ENCODE results near the gene VASN. TPM values are rescaled to one million over a fixed set of nuclear protein-coding genes. Genes with fewer than 3 reads are reported as not detected.
A peak's percentile ranks its signal among the peaks of the same experiment; 100 is the strongest.

VASN gene
- total and polyA plus RNA-seq, 9 of the 15 experiments (the other 6 are each of a cell fraction or from before 2014, with no cell fraction given), result 0.01 to 2.5 (median 0.41) TPM; not detected in 1

DNA sequence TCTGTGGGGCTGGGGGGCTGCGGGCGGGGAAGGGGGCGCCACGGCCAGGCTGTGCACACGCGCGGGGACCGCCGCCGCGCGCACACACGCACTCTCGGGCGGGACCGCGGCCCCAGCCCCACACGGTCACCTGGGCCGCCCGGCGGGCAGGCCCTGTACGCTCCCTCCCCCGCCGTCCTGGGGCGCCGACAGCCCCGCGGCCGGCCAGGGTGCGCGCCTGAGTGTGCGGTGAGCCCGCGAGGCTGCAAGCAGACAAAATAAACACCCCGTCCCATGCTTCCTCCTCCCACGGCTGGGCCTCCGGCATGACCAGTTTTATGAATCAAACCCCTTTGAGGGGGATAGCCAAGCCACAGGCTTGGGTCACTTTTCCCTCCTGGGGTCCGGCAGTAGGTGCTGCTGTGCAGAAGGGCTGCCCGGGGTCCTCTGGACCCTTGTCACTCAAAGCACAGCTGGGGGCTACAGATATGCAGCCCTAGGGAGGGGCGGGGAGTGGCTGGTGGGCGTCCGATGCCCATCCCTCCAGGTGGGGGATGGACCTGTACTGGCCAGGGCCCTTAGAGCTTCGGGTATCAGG lies 441 bp downstream of the VASN start (continued):
- TF ChIP-seq SAP30 (IDR thresholded peaks at IDR 0.05; ENCODE audit: borderline replicate concordance, insufficient read depth, low read depth, low read length, poor library complexity, severe bottlenecking), result peak; percentile 74
- TF ChIP-seq, protein P1, sequence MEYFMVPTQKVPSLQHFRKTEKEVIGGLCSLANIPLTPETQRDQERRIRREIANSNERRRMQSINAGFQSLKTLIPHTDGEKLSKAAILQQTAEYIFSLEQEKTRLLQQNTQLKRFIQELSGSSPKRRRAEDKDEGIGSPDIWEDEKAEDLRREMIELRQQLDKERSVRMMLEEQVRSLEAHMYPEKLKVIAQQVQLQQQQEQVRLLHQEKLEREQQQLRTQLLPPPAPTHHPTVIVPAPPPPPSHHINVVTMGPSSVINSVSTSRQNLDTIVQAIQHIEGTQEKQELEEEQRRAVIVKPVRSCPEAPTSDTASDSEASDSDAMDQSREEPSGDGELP (CRISPR knock-in tag; IDR thresholded peaks at IDR 0.05; ENCODE audit: borderline replicate concordance), result peak; percentile 28; the same call in 1 of the 2 replicates
- TF ChIP-seq ZBTB1 (CRISPR knock-in tag; IDR thresholded peaks at IDR 0.05; ENCODE audit: borderline replicate concordance, low read depth), result 0 out of 2 replicates have a peak, but pooled peaks have one; percentile 22
- peak in 1 of 2 experiments; percentile 41; a peak in 1 of 4 replicates for TF ChIP-seq NRF1 (conservative IDR thresholded peaks at IDR 0.05 in 1 of 2, IDR thresholded peaks at IDR 0.05 in 1 of 2)
- TF ChIP-seq, protein P2, sequence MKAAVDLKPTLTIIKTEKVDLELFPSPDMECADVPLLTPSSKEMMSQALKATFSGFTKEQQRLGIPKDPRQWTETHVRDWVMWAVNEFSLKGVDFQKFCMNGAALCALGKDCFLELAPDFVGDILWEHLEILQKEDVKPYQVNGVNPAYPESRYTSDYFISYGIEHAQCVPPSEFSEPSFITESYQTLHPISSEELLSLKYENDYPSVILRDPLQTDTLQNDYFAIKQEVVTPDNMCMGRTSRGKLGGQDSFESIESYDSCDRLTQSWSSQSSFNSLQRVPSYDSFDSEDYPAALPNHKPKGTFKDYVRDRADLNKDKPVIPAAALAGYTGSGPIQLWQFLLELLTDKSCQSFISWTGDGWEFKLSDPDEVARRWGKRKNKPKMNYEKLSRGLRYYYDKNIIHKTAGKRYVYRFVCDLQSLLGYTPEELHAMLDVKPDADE (conservative IDR thresholded peaks at IDR 0.05; ENCODE audit: control insufficient read depth, low read depth, low read length), result 0 out of 2 replicates have a peak, but pooled peaks have one; percentile 36
- TF ChIP-seq DMBX1 (CRISPR knock-in tag; IDR thresholded peaks at IDR 0.05; ENCODE audit: borderline replicate concordance), result no peak
- TF ChIP-seq NONO (IDR thresholded peaks at IDR 0.05; ENCODE audit: low read depth in 2 of 2, low read length in 1 of 2), result peak in 1 of 2 experiments; percentile 55; a peak in 2 of 4 replicates
- peak; percentile 57 for TF ChIP-seq SMAD4 (CRISPR knock-in tag; conservative IDR thresholded peaks at IDR 0.05)

Data from K562 (cell line).